ENCODE data around the gene CCNI2. TPM values are rescaled to one million over a fixed set of nuclear protein-coding genes. Genes with fewer than 3 reads are reported as not detected.

Gene CCNI2
- total and polyA plus RNA-seq, 2 experiments from 2014 or later: 0.73 TPM; not detected in 1

DNA sequence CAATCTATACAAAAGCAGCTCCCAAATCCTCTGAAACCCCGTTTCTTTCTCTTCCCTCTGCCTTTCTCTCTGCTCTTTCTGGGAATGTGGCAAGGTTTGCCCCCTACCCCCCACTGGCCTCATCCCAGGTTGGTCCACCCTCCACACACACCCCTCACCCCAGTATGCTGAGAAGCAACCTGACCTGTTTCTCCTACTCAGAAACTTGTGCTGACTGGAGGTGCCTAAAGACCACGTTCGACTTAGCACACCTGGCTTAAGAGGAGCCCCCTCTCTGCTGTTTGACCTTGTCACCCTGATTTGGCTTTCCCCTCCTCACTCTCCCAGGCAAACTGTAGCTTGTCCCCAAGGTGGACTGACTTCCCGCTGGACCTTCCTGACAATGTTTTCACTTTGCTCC lies 30.9 kb downstream of the CCNI2 start:
- H3K4me3 ChIP-seq: peak overlapping the region; percentile 83

DNA sequence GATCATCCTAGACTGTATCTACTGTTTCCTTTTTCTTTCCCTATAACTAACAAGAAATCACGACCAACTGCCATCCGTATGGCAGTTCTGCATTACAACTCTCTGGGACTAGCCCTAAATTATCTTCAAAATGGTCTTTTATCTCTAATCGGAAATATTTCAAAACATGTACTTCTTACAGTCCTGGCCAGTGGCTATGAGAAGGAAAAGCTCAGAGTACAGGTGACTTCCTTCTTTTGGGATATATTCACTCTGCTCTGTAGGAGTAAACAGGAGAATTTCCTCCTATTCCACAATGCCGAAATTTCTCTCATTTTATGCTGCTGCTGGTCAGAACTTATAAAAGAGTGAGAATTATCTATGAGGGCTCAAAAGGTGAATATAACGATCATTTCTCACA lies 31.6 kb downstream of the CCNI2 start:
- no peaks in the 10 kb centered on the region for H3K36me3 ChIP-seq (ENCODE audit: low read depth)
- H3F3A ChIP-seq (ENCODE audit: insufficient read depth): no peaks in the 10 kb centered on the region
- no peaks in the 10 kb centered on the region for H4K20me1 ChIP-seq (ENCODE audit: insufficient read depth)
- no peak overlapping the region for H3K27ac ChIP-seq
- H3K9me2 ChIP-seq (ENCODE audit: insufficient read depth): no peaks in the 10 kb centered on the region
- no peak overlapping the region for H3K9ac ChIP-seq
- H3K4me2 ChIP-seq (ENCODE audit: unreplicated experiment): no peak overlapping the region
- H3K9me3 ChIP-seq (ENCODE audit: low read depth): no peaks in the 10 kb centered on the region
- in situ Hi-C loops (cut with MboI): no loop called here
- H3K27me3 ChIP-seq (replicated peaks; ENCODE audit: insufficient read depth): no peaks in the 10 kb centered on the region
- no peak for DNase-seq
- WGBS, 2 experiments (ENCODE audit: low coverage in 1 of 2, low lambda C conversion rate in 2 of 2, missing lambda C conversion rate in 2 of 2): 76 to 81% methylated on average over 5 of the region's 5 CpGs
- H2AFZ ChIP-seq: no peak overlapping the region
- peaks cover 44% of the 10 kb centered on the region for H3K4me1 ChIP-seq (ENCODE audit: insufficient read depth)
- no peak overlapping the region for H3K4me3 ChIP-seq
- H3K79me2 ChIP-seq (ENCODE audit: insufficient read depth): peaks cover 27% of the 10 kb centered on the region
- TF ChIP-seq EZH2phosphoT487 (IDR thresholded peaks at IDR 0.05; ENCODE audit: insufficient read depth, low read depth) (no peak), EZH2 (IDR thresholded peaks at IDR 0.05; ENCODE audit: insufficient read depth, poor library complexity, severe bottlenecking) (no peak)

More for the DNA sequence above, 30.9 kb downstream of the CCNI2 start:
- Histone ChIP-seq H3K4me2 (ENCODE audit: unreplicated experiment) (peak overlapping the region; percentile 83), H3K9me3 (ENCODE audit: low read depth) (no peaks in the 10 kb centered on the region), H3K4me1 (ENCODE audit: insufficient read depth) (peaks cover 39% of the 10 kb centered on the region), H3F3A (ENCODE audit: insufficient read depth) (no peaks in the 10 kb centered on the region), H4K20me1 (ENCODE audit: insufficient read depth) (no peaks in the 10 kb centered on the region), H3K9me2 (ENCODE audit: insufficient read depth) (no peaks in the 10 kb centered on the region), H3K27me3 (replicated peaks; ENCODE audit: insufficient read depth) (no peaks in the 10 kb centered on the region), H2AFZ (peak overlapping the region; percentile 98), H3K27ac (no peak overlapping the region), H3K9ac (0 out of 2 replicates have a peak overlapping the region, but pooled peaks have one; percentile 77), H3K36me3 (ENCODE audit: low read depth) (no peaks in the 10 kb centered on the region), H3K79me2 (ENCODE audit: insufficient read depth) (peaks cover 34% of the 10 kb centered on the region)
- WGBS, 2 experiments (ENCODE audit: low coverage in 1 of 2, low lambda C conversion rate in 2 of 2, missing lambda C conversion rate in 2 of 2): 73% methylated on average over 4 of the region's 4 CpGs
- in situ Hi-C loops (cut with MboI): no loop called here
- no peak for TF ChIP-seq EZH2 (IDR thresholded peaks at IDR 0.05; ENCODE audit: insufficient read depth, poor library complexity, severe bottlenecking)
- TF ChIP-seq EZH2phosphoT487 (IDR thresholded peaks at IDR 0.05; ENCODE audit: insufficient read depth, low read depth): no peak
- DNase-seq: no peak

- H3K4me2 ChIP-seq (ENCODE audit: unreplicated experiment): no peak overlapping the region
- H3K27ac ChIP-seq: no peak overlapping the region
- H3K9me3 ChIP-seq (ENCODE audit: low read depth): no peaks in the 10 kb centered on the region
- H3K4me1 ChIP-seq (ENCODE audit: insufficient read depth): peaks cover 35% of the 10 kb centered on the region
- H3K27me3 ChIP-seq (replicated peaks; ENCODE audit: insufficient read depth): no peaks in the 10 kb centered on the region
- in situ Hi-C loops (cut with MboI): no loop called here
- H3K9ac ChIP-seq: no peak overlapping the region
- H3K4me3 ChIP-seq: no peak overlapping the region
- no peaks in the 10 kb centered on the region for H3K36me3 ChIP-seq (ENCODE audit: low read depth)
- TF ChIP-seq EZH2 (IDR thresholded peaks at IDR 0.05; ENCODE audit: insufficient read depth, poor library complexity, severe bottlenecking) (no peak), EZH2phosphoT487 (IDR thresholded peaks at IDR 0.05; ENCODE audit: insufficient read depth, low read depth) (no peak)
- H3F3A ChIP-seq (ENCODE audit: insufficient read depth): no peaks in the 10 kb centered on the region
- 94% methylated on average over 3 of the region's 3 CpGs for WGBS, 2 experiments (ENCODE audit: low coverage in 1 of 2, low lambda C conversion rate in 2 of 2, missing lambda C conversion rate in 2 of 2)
- no peaks in the 10 kb centered on the region for H3K9me2 ChIP-seq (ENCODE audit: insufficient read depth)
- DNase-seq: no peak
- H4K20me1 ChIP-seq (ENCODE audit: insufficient read depth): no peaks in the 10 kb centered on the region
- H2AFZ ChIP-seq: no peak overlapping the region
- peaks cover 17% of the 10 kb centered on the region for H3K79me2 ChIP-seq (ENCODE audit: insufficient read depth)
Observed at GRCh38 chr5:132779961-132780360, 32.7 kb downstream of the CCNI2 start.

GRCh38 chr5:132780577-132780976 lies 33.4 kb downstream of the CCNI2 start:
- Histone ChIP-seq H3K36me3 (ENCODE audit: low read depth) (no peaks in the 10 kb centered on the region), H2AFZ (no peak overlapping the region), H3K9ac (no peak overlapping the region), H3K4me2 (ENCODE audit: unreplicated experiment) (no peak overlapping the region), H3K27ac (no peak overlapping the region), H3F3A (ENCODE audit: insufficient read depth) (no peaks in the 10 kb centered on the region), H3K9me2 (ENCODE audit: insufficient read depth) (no peaks in the 10 kb centered on the region), H3K79me2 (ENCODE audit: insufficient read depth) (peaks cover 11% of the 10 kb centered on the region), H4K20me1 (ENCODE audit: insufficient read depth) (no peaks in the 10 kb centered on the region), H3K9me3 (ENCODE audit: low read depth) (no peaks in the 10 kb centered on the region), H3K4me1 (ENCODE audit: insufficient read depth) (peaks cover 29% of the 10 kb centered on the region), H3K4me3 (no peak overlapping the region), H3K27me3 (replicated peaks; ENCODE audit: insufficient read depth) (no peaks in the 10 kb centered on the region)
- no peak for TF ChIP-seq EZH2phosphoT487 (IDR thresholded peaks at IDR 0.05; ENCODE audit: insufficient read depth, low read depth)
- TF ChIP-seq EZH2 (IDR thresholded peaks at IDR 0.05; ENCODE audit: insufficient read depth, poor library complexity, severe bottlenecking): no peak
- in situ Hi-C loops (cut with MboI): no loop called here
- WGBS, 2 experiments (ENCODE audit: low coverage in 1 of 2, low lambda C conversion rate in 2 of 2, missing lambda C conversion rate in 2 of 2): 100% methylated on average over 1 of the region's 1 CpG
- no peak for DNase-seq

- in situ Hi-C loops (cut with MboI): no loop called here
- Histone ChIP-seq H3K9ac (no peak overlapping the region), H3K4me1 (ENCODE audit: insufficient read depth) (peaks cover 25% of the 10 kb centered on the region), H3K27ac (no peak overlapping the region), H2AFZ (no peak overlapping the region), H3K27me3 (replicated peaks; ENCODE audit: insufficient read depth) (no peaks in the 10 kb centered on the region), H3K4me2 (ENCODE audit: unreplicated experiment) (no peak overlapping the region), H3F3A (ENCODE audit: insufficient read depth) (no peaks in the 10 kb centered on the region), H4K20me1 (ENCODE audit: insufficient read depth) (no peaks in the 10 kb centered on the region), H3K9me3 (ENCODE audit: low read depth) (no peaks in the 10 kb centered on the region), H3K36me3 (ENCODE audit: low read depth) (no peaks in the 10 kb centered on the region), H3K9me2 (ENCODE audit: insufficient read depth) (no peaks in the 10 kb centered on the region), H3K79me2 (ENCODE audit: insufficient read depth) (peaks cover 6% of the 10 kb centered on the region; the same call in 1 of the 2 replicates), H3K4me3 (no peak overlapping the region)
- no peak for DNase-seq
- WGBS, 2 experiments (ENCODE audit: low coverage in 1 of 2, low lambda C conversion rate in 2 of 2, missing lambda C conversion rate in 2 of 2): 96 to 97% methylated on average over 4 of the region's 4 CpGs
- no peak for TF ChIP-seq EZH2 (IDR thresholded peaks at IDR 0.05; ENCODE audit: insufficient read depth, poor library complexity, severe bottlenecking)
- TF ChIP-seq EZH2phosphoT487 (IDR thresholded peaks at IDR 0.05; ENCODE audit: insufficient read depth, low read depth): no peak
Observed at GRCh38 chr5:132781029-132781428, 33.8 kb downstream of the CCNI2 start.
